H1 (cell line): ENCODE data around the gene ARL8A. TPM values are rescaled to one million over a fixed set of nuclear protein-coding genes. Genes with fewer than 3 reads are reported as not detected.

Experiments used
- CTCF ChIA-PET: fragments of 300-600 bp; sonication (Branson Sonifier 250); formaldehyde crosslinking; loops from one replicate; lab custom pipeline; 2021; ENCODE audit not compliant: partially characterized antibody; lab: Charles Lee
- POLR2A ChIA-PET: fragments of 300-600 bp; sonication (Branson Sonifier 250); formaldehyde crosslinking; loops from one replicate; lab custom pipeline; 2021; ENCODE audit warnings: inconsistent platforms; ENCODE audit not compliant: partially characterized antibody; lab: Charles Lee
- DNase-seq, 2 experiments: peaks; one replicate each; pipeline versions ENCODE4 v3.0.0 to v3.0.0-alpha.2; 2010 to 2022; ENCODE audit warnings: low spot score in 2 of 2, low read depth in 1 of 2, mixed read lengths in 1 of 2
- FAIRE-seq: peaks from 2 replicates; lab custom pipeline; 2011; peaks lifted over from hg19 to GRCh38; lab: Jason Lieb, UNC
- H2AFZ ChIP-seq: 2 replicates; pipeline ENCODE4 v1.8.1; 2012; ENCODE audit warnings: low read length, inconsistent platforms
- H2AK5ac ChIP-seq: 2 replicates; pipeline ENCODE4 v1.6.1; 2013; ENCODE audit warnings: low read depth, low read length
- H2BK120ac ChIP-seq: replicated peaks from 2 replicates; pipeline ENCODE3; 2013; ENCODE audit warnings: low read depth, low read length, inconsistent platforms
- H2BK12ac ChIP-seq: 2 replicates; pipeline ENCODE4 v1.6.1; 2013; ENCODE audit warnings: low read depth, low read length
- H2BK15ac ChIP-seq: 2 replicates; pipeline ENCODE4 v1.6.1; 2013; ENCODE audit warnings: low read length
- H2BK20ac ChIP-seq: 2 replicates; pipeline ENCODE4 v1.6.1; 2013; ENCODE audit warnings: low read length
- H2BK5ac ChIP-seq: 2 replicates; pipeline ENCODE4 v1.6.1; 2013; ENCODE audit warnings: low read depth, low read length
- H3K14ac ChIP-seq: 2 replicates; pipeline ENCODE4 v1.6.1; 2013; ENCODE audit warnings: inconsistent platforms; ENCODE audit not compliant: insufficient read length
- H3K18ac ChIP-seq: 2 replicates; pipeline ENCODE4 v1.6.1; 2013; ENCODE audit warnings: low read length; ENCODE audit errors: extremely low read depth
- H3K23ac ChIP-seq: 2 replicates; pipeline ENCODE4 v1.6.1; 2013; ENCODE audit warnings: inconsistent platforms; ENCODE audit not compliant: insufficient read length
- H3K23me2 ChIP-seq: 2 replicates; pipeline ENCODE4 v1.6.1; 2013; ENCODE audit warnings: low read depth, low read length
- H3K27ac ChIP-seq: 2 replicates; pipeline ENCODE4 v1.6.1; 2011; ENCODE audit warnings: low read depth, low read length, inconsistent platforms
- H3K27me3 ChIP-seq, 4 experiments: replicated peaks in 1 of 4; 1 replicate in 1 of 4; 2 replicates in 3 of 4; pipeline versions ENCODE4 v1.6.1 to v1.8.1; 2011 to 2013; ENCODE audit warnings: low read length in 3 of 4, mild to moderate bottlenecking in 3 of 4, inconsistent platforms in 2 of 4, mixed read lengths in 2 of 4, moderate library complexity in 1 of 4; ENCODE audit not compliant: control insufficient read depth in 3 of 4, insufficient read depth in 3 of 4; ENCODE audit errors: extremely low read depth in 1 of 4
- H3K36me3 ChIP-seq, 4 experiments: 2 replicates each; pipeline versions ENCODE4 v1.6.1 to v1.8.1; 2011 to 2013; ENCODE audit warnings: mild to moderate bottlenecking in 4 of 4, low read length in 3 of 4, moderate library complexity in 2 of 4, control low read depth in 1 of 4, inconsistent platforms in 1 of 4; ENCODE audit not compliant: insufficient read depth in 4 of 4, control insufficient read depth in 2 of 4
- H3K4ac ChIP-seq: replicated peaks from 2 replicates; pipeline ENCODE3; 2013; ENCODE audit warnings: low read length, low read depth, mixed read lengths, inconsistent platforms; ENCODE audit not compliant: insufficient read length
- H3K4me1 ChIP-seq, 4 experiments: replicated peaks in 1 of 4; 1 replicate in 1 of 4; 2 replicates in 3 of 4; pipeline versions ENCODE4 v1.6.1 to v1.8.1; 2011 to 2013; ENCODE audit warnings: low read length in 3 of 4, inconsistent platforms in 2 of 4, mixed read lengths in 1 of 4; ENCODE audit not compliant: insufficient read depth in 4 of 4, control insufficient read depth in 3 of 4
- H3K4me2 ChIP-seq, 2 experiments: 2 replicates each; pipeline versions ENCODE4 v1.6.1 to v1.8.1; 2011 to 2013; ENCODE audit warnings: low read depth in 2 of 2, low read length in 2 of 2, control low read depth in 1 of 2, inconsistent platforms in 1 of 2, mild to moderate bottlenecking in 1 of 2; ENCODE audit not compliant: insufficient read depth in 1 of 2
- H3K4me3 ChIP-seq, 4 experiments: fragments of 200-600, 300-600 bp in 1 of 4; sonication (generic), shearing (Covaris generic), sonication (Bioruptor Twin) in 1 of 4; 2 replicates each; pipeline versions ENCODE4 v1.5.1 to v1.8.1; 2011 to 2016; ENCODE audit warnings: low read length in 4 of 4, low read depth in 3 of 4, control low read depth in 2 of 4, inconsistent platforms in 2 of 4, mild to moderate bottlenecking in 2 of 4, mixed read lengths in 1 of 4, moderate library complexity in 1 of 4; ENCODE audit not compliant: insufficient read depth in 2 of 4; ENCODE audit errors: extremely low read depth in 1 of 4
- H3K56ac ChIP-seq: replicated peaks from 2 replicates; pipeline ENCODE3; 2013; ENCODE audit warnings: low read depth, mild to moderate bottlenecking, mixed read lengths, low read length, inconsistent platforms; ENCODE audit not compliant: insufficient read length
- H3K79me1 ChIP-seq: 2 replicates; pipeline ENCODE4 v1.6.1; 2013; ENCODE audit warnings: low read depth, low read length, control low read depth
- H3K79me2 ChIP-seq, 2 experiments: 2 replicates each; pipeline versions ENCODE4 v1.6.1 to v1.8.1; 2012 to 2013; ENCODE audit warnings: low read length in 2 of 2, mild to moderate bottlenecking in 2 of 2, inconsistent platforms in 1 of 2; ENCODE audit not compliant: insufficient read depth in 2 of 2, control insufficient read depth in 1 of 2
- H3K9ac ChIP-seq, 4 experiments: replicated peaks in 1 of 4; 1 replicate in 1 of 4; 2 replicates in 3 of 4; pipeline versions ENCODE4 v1.6.1 to v1.8.1; 2011 to 2013; ENCODE audit warnings: low read depth in 3 of 4, low read length in 3 of 4, control low read depth in 2 of 4, mild to moderate bottlenecking in 2 of 4, moderate library complexity in 2 of 4, inconsistent platforms in 1 of 4; ENCODE audit errors: extremely low read depth in 1 of 4
- H3K9me3 ChIP-seq, 2 experiments: 2 replicates each; pipeline versions ENCODE4 v1.6.1 to v1.8.1; 2012 to 2013; ENCODE audit warnings: mild to moderate bottlenecking in 2 of 2, moderate library complexity in 2 of 2, control low read depth in 1 of 2, inconsistent platforms in 1 of 2, low read depth in 1 of 2, low read length in 1 of 2, mixed read lengths in 1 of 2; ENCODE audit not compliant: insufficient read depth in 2 of 2
- H4K20me1 ChIP-seq, 2 experiments: replicated peaks in 1 of 2; 2 replicates each; pipeline versions ENCODE3 to v1.8.1; 2011 to 2013; ENCODE audit warnings: inconsistent platforms in 2 of 2, low read length in 2 of 2, mild to moderate bottlenecking in 1 of 2; ENCODE audit not compliant: insufficient read depth in 2 of 2, control insufficient read depth in 1 of 2
- H4K5ac ChIP-seq: 2 replicates; pipeline ENCODE4 v1.6.1; 2013; ENCODE audit warnings: low read length, low read depth, mixed read lengths, inconsistent platforms; ENCODE audit not compliant: insufficient read length
- H4K8ac ChIP-seq: 2 replicates; pipeline ENCODE4 v1.8.0; 2013; ENCODE audit warnings: mild to moderate bottlenecking, moderate library complexity, low read length, inconsistent platforms; ENCODE audit not compliant: insufficient read depth; ENCODE audit errors: extremely low read depth
- H4K91ac ChIP-seq: replicated peaks from 2 replicates; pipeline ENCODE3; 2013; ENCODE audit warnings: low read length, mixed read lengths, inconsistent platforms; ENCODE audit not compliant: insufficient read length
- CBX8 ChIP-seq: fragments of 300-800, 300-1000 bp; sonication (generic); IDR thresholded peaks from 2 replicates; pipeline ENCODE4 v1.7.1; 2016; ENCODE audit warnings: low read depth, low read length, borderline replicate concordance
- WGBS, 2 experiments: shearing (Covaris generic) in 1 of 2; methylation state at CpG; one replicate each; pipeline versions ENCODE4 v1.1.6 to v1.1.7; 2013 to 2015; ENCODE audit warnings: low lambda C conversion rate in 2 of 2, mixed read lengths in 2 of 2, inconsistent platforms in 1 of 2, low coverage in 1 of 2, missing lambda C conversion rate in 1 of 2; ENCODE audit not compliant: insufficient replicate concordance in 2 of 2, insufficient coverage in 1 of 2, insufficient read length in 1 of 2; ENCODE audit errors: extremely low coverage in 1 of 2, missing lambda C conversion rate in 1 of 2; 5-methylcytosine and 5-hydroxymethylcytosine counted together
- polyA plus RNA-seq, 7 experiments: library from polyadenylated mRNA; depleted of rRNA in 3 of 7; stranded (reverse) in 5 of 7; unstranded in 2 of 7; fragments of >200 nt in 5 of 7; fragments of 200-250 nt in 2 of 7; gene quantifications; 1 replicate in 5 of 7; 2 replicates in 1 of 7; 4 replicates in 1 of 7; pipeline versions ENCODE4 v1.2.1 to v1.2.3, GENCODE V29; 2011 to 2013; ENCODE audit warnings: missing spikeins in 2 of 7, mixed read lengths in 2 of 7
- total RNA-seq: library from RNA; stranded (reverse); fragmentation: NEBNext Ultra II Directional; extraction: Animal tissue kit (Norgen Biotek cat#: 25700); gene quantifications from 2 replicates; pipeline ENCODE4 v1.2.1, GENCODE V29; 2021

Gene ARL8A
- total and polyA plus RNA-seq, 2 of the 8 experiments (the other 6 are each of a cell fraction or from before 2014, with no cell fraction given): 40.3 to 58.7 TPM

GRCh38 chr1:202163281-202164270 is 19.0 kb upstream of the ARL8A start:
- H3K23me2 ChIP-seq: no peaks in the 10 kb centered on the region
- H3K36me3 ChIP-seq: no peaks in the 10 kb centered on the region
- CTCF ChIA-PET: interaction anchor here (0.6 to 10.1 kb wide), 9 partner anchors 8 to 158 kb away, joined by 3 to 77 read pairs (median 5); no protein-coding TSS in a partner anchor
- H4K5ac ChIP-seq: no peak overlapping the region
- no peaks in the 10 kb centered on the region for H3K27me3 ChIP-seq
- no peak overlapping the region for H3K4me3 ChIP-seq
- 89% methylated on average over 12 of the region's 12 CpGs; no CpG with 5 or more reads in 1 of the 2 experiments for WGBS, 2 experiments
- peak overlapping the region; percentile 53; the same call in 1 of the 2 replicates for H3K18ac ChIP-seq
- peak overlapping the region; percentile 50; the same call in 1 of the 2 replicates for H2BK12ac ChIP-seq
- no peak overlapping the region for H2AK5ac ChIP-seq
- H2BK20ac ChIP-seq: no peak overlapping the region
- POLR2A ChIA-PET: interaction anchor here (1.0 to 2.7 kb wide), 4 partner anchors 17 to 153 kb away, joined by 3 to 6 read pairs (median 4); partner anchors contain the start of gene ELF3
- H3K9ac ChIP-seq: no peak overlapping the region
- H3K23ac ChIP-seq: no peak overlapping the region
- FAIRE-seq (no peak), DNase-seq (no peak)
- no peak overlapping the region for H2BK120ac ChIP-seq
- H3K79me2 ChIP-seq: no peaks in the 10 kb centered on the region
- H3K4ac ChIP-seq: no peak overlapping the region
- no peak overlapping the region for H2AFZ ChIP-seq
- no peaks in the 10 kb centered on the region for H4K20me1 ChIP-seq
- H3K56ac ChIP-seq: no peak overlapping the region
- H3K4me1 ChIP-seq: peaks cover 2 to 29% (median 14%) of the 10 kb centered on the region in 4 experiments
- H3K27ac ChIP-seq: no peak overlapping the region
- no peak overlapping the region for H3K14ac ChIP-seq
- no peaks in the 10 kb centered on the region for H3K9me3 ChIP-seq
- no peak overlapping the region for H3K4me2 ChIP-seq
- H3K79me1 ChIP-seq: no peaks in the 10 kb centered on the region
- peak overlapping the region; percentile 29; the same call in 1 of the 2 replicates for H4K8ac ChIP-seq
- H4K91ac ChIP-seq: no peak overlapping the region
- H2BK15ac ChIP-seq: no peak overlapping the region
- no peak for TF ChIP-seq CBX8
- H2BK5ac ChIP-seq: no peak overlapping the region
